H1 (cell line): ENCODE results near the gene MSI2.

Source experiments
- CTCF ChIP-seq, 3 experiments: IDR thresholded peaks; 1 replicate in 2 of 3; 2 replicates in 1 of 3; pipeline versions ENCODE4 v1.5.1 to v1.6.1; 2011; ENCODE audit warnings: low read length in 3 of 3, mild to moderate bottlenecking in 3 of 3, inconsistent platforms in 2 of 3, low read depth in 1 of 3, moderate library complexity in 1 of 3; ENCODE audit not compliant: insufficient read depth in 1 of 3; ENCODE audit errors: control extremely low read depth in 1 of 3
- EP300 ChIP-seq, 2 experiments: IDR thresholded peaks; 1 replicate in 1 of 2; 2 replicates in 1 of 2; pipeline ENCODE4 v1.6.1; 2011 to 2012; ENCODE audit warnings: low read depth in 2 of 2, low read length in 2 of 2, mild to moderate bottlenecking in 2 of 2, borderline replicate concordance in 1 of 2, inconsistent platforms in 1 of 2, moderate library complexity in 1 of 2
- EZH2 ChIP-seq: fragments of 200-600 bp; sonication (generic); IDR thresholded peaks from 2 replicates; pipeline ENCODE4 v1.7.1; 2012; ENCODE audit warnings: low read depth, mild to moderate bottlenecking, moderate library complexity, low read length, inconsistent platforms; ENCODE audit not compliant: severe bottlenecking
- KDM4A ChIP-seq: IDR thresholded peaks from one replicate; pipeline ENCODE4 v1.7.1; 2012; ENCODE audit warnings: low read depth, mild to moderate bottlenecking, moderate library complexity, low read length, inconsistent platforms; ENCODE audit not compliant: severe bottlenecking
- USF2 ChIP-seq: IDR thresholded peaks from 2 replicates; pipeline ENCODE4 v1.6.1; 2011; ENCODE audit warnings: low read length, improper control_type of control experiment

- TF ChIP-seq USF2 (no peak), CTCF (IDR thresholded peaks at IDR 0.05; ENCODE audit: control extremely low read depth in 1 of 3, insufficient read depth in 1 of 3, low read depth in 1 of 3, low read length in 3 of 3) (no peak), EZH2 (no peak), KDM4A (no peak), EP300 (IDR thresholded peaks at IDR 0.05; ENCODE audit: borderline replicate concordance in 1 of 2, low read depth in 2 of 2, low read length in 2 of 2) (no peak)
These were observed 432.9 kb downstream of the MSI2 start for GRCh38 chr17:57689254-57689653.
